HepG2 (cell line): ENCODE results near the gene HOXA10. TPM values are rescaled to one million over a fixed set of nuclear protein-coding genes. Genes with fewer than 3 reads are reported as not detected.

Source experiments
- BATF2 ChIP-seq: sonication (generic); formaldehyde crosslinking; IDR thresholded peaks from 2 replicates; pipeline ENCODE4 v1.8.0; 2022; ENCODE audit warnings: mild to moderate bottlenecking, missing genetic modification reagents, moderate library complexity
- CBX2 ChIP-seq, 2 experiments: fragments of 200-600 bp in 1 of 2; sonication (generic); formaldehyde crosslinking in 1 of 2; IDR thresholded peaks; 2 replicates each; pipeline versions ENCODE4 v1.7.0 to v1.8.1; 2018 to 2022; ENCODE audit warnings: low read depth in 2 of 2, low read length in 1 of 2, mild to moderate bottlenecking in 1 of 2, missing genetic modification reagents in 1 of 2
- CCAR2 ChIP-seq: fragments of 200-400 bp; formaldehyde crosslinking; optimal IDR thresholded peaks from 2 replicates; pipeline ENCODE3; 2018; ENCODE audit warnings: low read depth, mild to moderate bottlenecking, low read length, moderate library complexity
- EP300 ChIP-seq, 3 experiments: sonication (generic) in 1 of 3; formaldehyde crosslinking in 1 of 3; IDR thresholded peaks; 2 replicates each; pipeline versions ENCODE4 v1.5.1 to v1.6.1; 2011 to 2020; ENCODE audit warnings: low read depth in 2 of 3, low read length in 2 of 3, borderline replicate concordance in 1 of 3, improper control_type of control experiment in 1 of 3, mild to moderate bottlenecking in 1 of 3, missing genetic modification reagents in 1 of 3, moderate library complexity in 1 of 3
- HDAC2 ChIP-seq: sonication (generic); formaldehyde crosslinking; IDR thresholded peaks from 2 replicates; pipeline ENCODE4 v1.4.0; 2020; ENCODE audit warnings: missing genetic modification reagents
- HMGA1 ChIP-seq: sonication (generic); formaldehyde crosslinking; conservative IDR thresholded peaks from 2 replicates; pipeline ENCODE4 v1.4.0; 2020; ENCODE audit warnings: missing genetic modification reagents
- KAT8 ChIP-seq: IDR thresholded peaks from 2 replicates; pipeline ENCODE4 v1.6.1; 2016; ENCODE audit warnings: missing genetic modification reagents, missing compliant biosample characterization
- MTF1 ChIP-seq: sonication (generic); formaldehyde crosslinking; IDR thresholded peaks from 2 replicates; pipeline ENCODE4 v1.5.0; 2020; ENCODE audit warnings: missing genetic modification reagents
- SP4 ChIP-seq: sonication (generic); formaldehyde crosslinking; IDR thresholded peaks from 2 replicates; pipeline ENCODE4 v1.8.1; 2023; ENCODE audit warnings: mild to moderate bottlenecking, missing genetic modification reagents
- SRSF9 ChIP-seq: fragments of 200-400 bp; formaldehyde crosslinking; IDR thresholded peaks from 2 replicates; pipeline ENCODE4 v1.6.1; 2018; ENCODE audit warnings: borderline replicate concordance, mild to moderate bottlenecking, low read depth, low read length; ENCODE audit not compliant: insufficient read depth, poor library complexity, severe bottlenecking
- STAT5B ChIP-seq: sonication (generic); formaldehyde crosslinking; IDR thresholded peaks from 2 replicates; pipeline ENCODE4 v1.4.0; 2020; ENCODE audit warnings: missing genetic modification reagents
- SUZ12 ChIP-seq: fragments of 150-350 bp; IDR thresholded peaks from 2 replicates; pipeline ENCODE4 v1.6.1; 2014; ENCODE audit warnings: low read depth, low read length
- ZBTB38 ChIP-seq: sonication (generic); formaldehyde crosslinking; IDR thresholded peaks from 2 replicates; pipeline ENCODE4 v1.5.1; 2020; ENCODE audit warnings: mild to moderate bottlenecking, missing genetic modification reagents
- ZFX ChIP-seq: sonication (generic); formaldehyde crosslinking; IDR thresholded peaks from 2 replicates; pipeline ENCODE4 v1.4.0; 2020; ENCODE audit warnings: mild to moderate bottlenecking, low read depth, missing genetic modification reagents, moderate library complexity
- ZNF251 ChIP-seq: sonication (generic); formaldehyde crosslinking; IDR thresholded peaks from 2 replicates; pipeline ENCODE4 v1.9.0; 2021; ENCODE audit warnings: mild to moderate bottlenecking, missing genetic modification reagents
- ZNF296 ChIP-seq: sonication (generic); formaldehyde crosslinking; conservative IDR thresholded peaks from 2 replicates; pipeline ENCODE4 v1.5.0; 2020; ENCODE audit warnings: mild to moderate bottlenecking, missing genetic modification reagents
- ZNF562 ChIP-seq: sonication (generic); formaldehyde crosslinking; IDR thresholded peaks from 2 replicates; pipeline ENCODE4 v1.8.0; 2022; ENCODE audit warnings: missing genetic modification reagents, borderline replicate concordance
- ZNF703 ChIP-seq: sonication (generic); formaldehyde crosslinking; IDR thresholded peaks from 2 replicates; pipeline ENCODE4 v1.5.1; 2020; ENCODE audit warnings: missing genetic modification reagents, mild to moderate bottlenecking, moderate library complexity, borderline replicate concordance
- ZNF737 ChIP-seq: sonication (generic); formaldehyde crosslinking; IDR thresholded peaks from 2 replicates; pipeline ENCODE4 v1.5.0; 2020; ENCODE audit warnings: missing genetic modification reagents, mild to moderate bottlenecking, borderline replicate concordance
- ZNF747 ChIP-seq: sonication (generic); formaldehyde crosslinking; IDR thresholded peaks from 2 replicates; pipeline ENCODE4 v1.8.1; 2023; ENCODE audit warnings: missing genetic modification reagents, mild to moderate bottlenecking, borderline replicate concordance
- polyA plus RNA-seq, 8 experiments: library from polyadenylated mRNA; depleted of rRNA in 3 of 8; stranded (reverse) in 7 of 8; unstranded in 1 of 8; fragments of >200 nt; fragmentation: Illumina TruSeq in 4 of 8; extraction: Trizol in 4 of 8; gene quantifications; 2 replicates each; pipeline versions ENCODE4 v1.2.1 to v1.2.3, GENCODE V29; 2011 to 2016; ENCODE audit warnings: low read depth in 4 of 8, missing spikeins in 1 of 8, mixed read lengths in 1 of 8; ENCODE audit not compliant: insufficient read depth in 1 of 8
- total RNA-seq, 5 experiments: library from RNA; depleted of rRNA; stranded (reverse); fragments of >200 nt; fragmentation: Illumina TruSeq; extraction: Trizol; gene quantifications; 2 replicates each; pipeline ENCODE4 v1.2.3, GENCODE V29; 2016; ENCODE audit warnings: low read depth in 1 of 5
- TF ChIP-seq, protein P1 (sequence below): IDR thresholded peaks from 2 replicates; pipeline ENCODE4 v1.6.1; 2016; ENCODE audit warnings: missing compliant biosample characterization, missing genetic modification reagents, borderline replicate concordance
- TF ChIP-seq, protein P2 (sequence below): sonication (generic); formaldehyde crosslinking; conservative IDR thresholded peaks from 2 replicates; pipeline ENCODE4 v1.8.0; 2022; ENCODE audit warnings: mild to moderate bottlenecking, moderate library complexity, missing genetic modification reagents
- TF ChIP-seq, protein P3 (sequence below): sonication (generic); formaldehyde crosslinking; IDR thresholded peaks from 2 replicates; pipeline ENCODE4 v1.8.1; 2023; ENCODE audit warnings: missing genetic modification reagents, mild to moderate bottlenecking, borderline replicate concordance
- TF ChIP-seq, protein P4 (sequence below): sonication (generic); formaldehyde crosslinking; IDR thresholded peaks from 2 replicates; pipeline ENCODE4 v1.4.0; 2020; ENCODE audit warnings: mild to moderate bottlenecking, missing genetic modification reagents

HOXA10 gene
- total and polyA plus RNA-seq, 2 of the 13 experiments (the other 11 are each of a cell fraction or from before 2014, with no cell fraction given), result not detected

GRCh38 chr7:27160546-27161213, 13.4 kb downstream of the HOXA10 start (continued):
- TF ChIP-seq HDAC2 (CRISPR knock-in tag) (0 out of 2 replicates have a peak, but pooled peaks have one; percentile 17), ZBTB38 (CRISPR knock-in tag) (no peak), HMGA1 (CRISPR knock-in tag) (no peak), ZFX (CRISPR knock-in tag) (peak; percentile 56), CBX2 (IDR thresholded peaks at IDR 0.05; ENCODE audit: low read depth, low read length) (no peak), CBX2 (CRISPR knock-in tag; IDR thresholded peaks at IDR 0.05; ENCODE audit: low read depth) (no peak), MTF1 (no peak), SRSF9 (no peak), ZNF703 (CRISPR knock-in tag) (no peak), ZNF737 (CRISPR knock-in tag) (no peak), CCAR2 (no peak), STAT5B (CRISPR knock-in tag) (no peak), ZNF562 (CRISPR knock-in tag) (no peak), SUZ12 (no peak), SP4 (no peak), ZNF296 (CRISPR knock-in tag) (no peak), ZNF747 (peak; percentile 19; the same call in 1 of the 2 replicates), ZNF251 (CRISPR knock-in tag) (no peak), EP300 (IDR thresholded peaks at IDR 0.05; ENCODE audit: low read depth in 2 of 2, low read length in 2 of 2) (no peak), EP300 (CRISPR knock-in tag; IDR thresholded peaks at IDR 0.05; ENCODE audit: borderline replicate concordance) (no peak), BATF2 (CRISPR knock-in tag) (no peak), KAT8 (CRISPR knock-in tag) (peak; percentile 94)
- TF ChIP-seq, protein P1, sequence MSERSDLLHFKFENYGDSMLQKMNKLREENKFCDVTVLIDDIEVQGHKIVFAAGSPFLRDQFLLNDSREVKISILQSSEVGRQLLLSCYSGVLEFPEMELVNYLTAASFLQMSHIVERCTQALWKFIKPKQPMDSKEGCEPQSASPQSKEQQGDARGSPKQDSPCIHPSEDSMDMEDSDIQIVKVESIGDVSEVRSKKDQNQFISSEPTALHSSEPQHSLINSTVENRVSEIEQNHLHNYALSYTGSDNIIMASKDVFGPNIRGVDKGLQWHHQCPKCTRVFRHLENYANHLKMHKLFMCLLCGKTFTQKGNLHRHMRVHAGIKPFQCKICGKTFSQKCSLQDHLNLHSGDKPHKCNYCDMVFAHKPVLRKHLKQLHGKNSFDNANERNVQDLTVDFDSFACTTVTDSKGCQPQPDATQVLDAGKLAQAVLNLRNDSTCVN, result no peak
- TF ChIP-seq, protein P2, sequence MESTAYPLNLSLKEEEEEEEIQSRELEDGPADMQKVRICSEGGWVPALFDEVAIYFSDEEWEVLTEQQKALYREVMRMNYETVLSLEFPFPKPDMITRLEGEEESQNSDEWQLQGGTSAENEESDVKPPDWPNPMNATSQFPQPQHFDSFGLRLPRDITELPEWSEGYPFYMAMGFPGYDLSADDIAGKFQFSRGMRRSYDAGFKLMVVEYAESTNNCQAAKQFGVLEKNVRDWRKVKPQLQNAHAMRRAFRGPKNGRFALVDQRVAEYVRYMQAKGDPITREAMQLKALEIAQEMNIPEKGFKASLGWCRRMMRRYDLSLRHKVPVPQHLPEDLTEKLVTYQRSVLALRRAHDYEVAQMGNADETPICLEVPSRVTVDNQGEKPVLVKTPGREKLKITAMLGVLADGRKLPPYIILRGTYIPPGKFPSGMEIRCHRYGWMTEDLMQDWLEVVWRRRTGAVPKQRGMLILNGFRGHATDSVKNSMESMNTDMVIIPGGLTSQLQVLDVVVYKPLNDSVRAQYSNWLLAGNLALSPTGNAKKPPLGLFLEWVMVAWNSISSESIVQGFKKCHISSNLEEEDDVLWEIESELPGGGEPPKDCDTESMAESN (CRISPR knock-in tag), result peak; percentile 57
- TF ChIP-seq, protein P3, sequence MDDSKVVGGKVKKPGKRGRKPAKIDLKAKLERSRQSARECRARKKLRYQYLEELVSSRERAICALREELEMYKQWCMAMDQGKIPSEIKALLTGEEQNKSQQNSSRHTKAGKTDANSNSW (CRISPR knock-in tag), result 0 out of 2 replicates have a peak, but pooled peaks have one; percentile 43
- TF ChIP-seq, protein P4, sequence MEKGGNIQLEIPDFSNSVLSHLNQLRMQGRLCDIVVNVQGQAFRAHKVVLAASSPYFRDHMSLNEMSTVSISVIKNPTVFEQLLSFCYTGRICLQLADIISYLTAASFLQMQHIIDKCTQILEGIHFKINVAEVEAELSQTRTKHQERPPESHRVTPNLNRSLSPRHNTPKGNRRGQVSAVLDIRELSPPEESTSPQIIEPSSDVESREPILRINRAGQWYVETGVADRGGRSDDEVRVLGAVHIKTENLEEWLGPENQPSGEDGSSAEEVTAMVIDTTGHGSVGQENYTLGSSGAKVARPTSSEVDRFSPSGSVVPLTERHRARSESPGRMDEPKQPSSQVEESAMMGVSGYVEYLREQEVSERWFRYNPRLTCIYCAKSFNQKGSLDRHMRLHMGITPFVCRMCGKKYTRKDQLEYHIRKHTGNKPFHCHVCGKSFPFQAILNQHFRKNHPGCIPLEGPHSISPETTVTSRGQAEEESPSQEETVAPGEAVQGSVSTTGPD (CRISPR knock-in tag), result no peak
